B cell (primary cell): Measurements from ENCODE around the gene KRTAP2-2. TPM values are rescaled to one million over a fixed set of nuclear protein-coding genes. Genes with fewer than 3 reads are reported as not detected.

Source experiments
- ATAC-seq: fragments of 200-7000 bp; cut with Tn5 transposase; one replicate; pipeline ENCODE4 v1.10.0; 2021; ENCODE audit warnings: low read depth, mild to moderate bottlenecking, moderate number of reproducible peaks, moderate library complexity
- CTCF ChIA-PET: fragments of 350-600 bp; sonication (Branson Sonifier 250); formaldehyde crosslinking; loops from one replicate; lab custom pipeline; 2021; ENCODE audit warnings: antibody characterized with exemption, inconsistent platforms; lab: Charles Lee
- POLR2A ChIA-PET: fragments of 350-600 bp; sonication (Branson Sonifier 250); formaldehyde crosslinking; loops from one replicate; lab custom pipeline; 2021; ENCODE audit warnings: antibody characterized with exemption; lab: Charles Lee
- DNase-seq: peaks from one replicate; pipeline ENCODE4 v3.0.0; 2013
- H2AFZ ChIP-seq: 2 replicates; pipeline ENCODE4 v1.6.1; 2012; ENCODE audit warnings: mild to moderate bottlenecking, low read depth, low read length; ENCODE audit not compliant: insufficient read depth, poor library complexity, severe bottlenecking
- H3K27ac ChIP-seq, 2 donors: 1 replicate in 1 of 2; 2 replicates in 1 of 2; pipeline ENCODE4 v1.5.1; 2012 to 2013; ENCODE audit warnings: low read length in 2 of 2, mild to moderate bottlenecking in 2 of 2, moderate library complexity in 1 of 2
- H3K27me3 ChIP-seq, 4 experiments: fragments of 200-600 bp in 1 of 4; sonication (generic) in 1 of 4; replicated peaks in 1 of 4; 1 replicate in 2 of 4; 2 replicates in 2 of 4; pipeline versions ENCODE4 v1.6.1 to v1.7.0; 2013 to 2016; ENCODE audit warnings: low read length in 3 of 4, mild to moderate bottlenecking in 2 of 4, mixed read lengths in 1 of 4, moderate library complexity in 1 of 4; ENCODE audit not compliant: insufficient read depth in 4 of 4, control insufficient read depth in 3 of 4; ENCODE audit errors: control extremely low read depth in 1 of 4
- H3K36me3 ChIP-seq, 2 experiments: replicated peaks in 1 of 2; 1 replicate in 1 of 2; 2 replicates in 1 of 2; pipeline versions ENCODE4 v1.6.1 to v1.7.1; 2013; ENCODE audit warnings: low read length in 1 of 2; ENCODE audit not compliant: insufficient read depth in 2 of 2, control insufficient read depth in 1 of 2; ENCODE audit errors: control extremely low read depth in 1 of 2, extremely low read depth in 1 of 2
- H3K4me1 ChIP-seq, 2 donors: fragments of 200-600 bp in 1 of 2; sonication (generic) in 1 of 2; 1 replicate in 1 of 2; 2 replicates in 1 of 2; pipeline versions ENCODE4 v1.5.1 to v1.6.1; 2013 to 2017; ENCODE audit warnings: low read length in 2 of 2; ENCODE audit not compliant: control insufficient read depth in 2 of 2, insufficient read depth in 2 of 2
- H3K4me2 ChIP-seq: replicated peaks from 2 replicates; pipeline ENCODE3; 2012; ENCODE audit warnings: mild to moderate bottlenecking, low read depth, low read length; ENCODE audit not compliant: poor library complexity, severe bottlenecking
- H3K4me3 ChIP-seq, 5 experiments: fragments of 200-600 bp in 1 of 5; sonication (generic) in 1 of 5; 1 replicate in 3 of 5; 2 replicates in 2 of 5; pipeline versions ENCODE4 v1.5.1 to v1.7.0; 2011 to 2016; ENCODE audit warnings: low read length in 4 of 5, mild to moderate bottlenecking in 4 of 5, low read depth in 2 of 5, control low read depth in 1 of 5, moderate library complexity in 1 of 5; ENCODE audit not compliant: insufficient read depth in 1 of 5; ENCODE audit errors: control extremely low read depth in 1 of 5, extremely low read depth in 1 of 5
- H3K79me2 ChIP-seq: fragments of 200-600 bp; sonication (generic); one replicate; pipeline ENCODE4 v1.6.0; 2016; ENCODE audit warnings: low read length; ENCODE audit not compliant: control insufficient read depth, insufficient read depth
- H3K9ac ChIP-seq: fragments of 200-600 bp; sonication (generic); 2 replicates; pipeline ENCODE4 v1.6.1; 2017; ENCODE audit warnings: mild to moderate bottlenecking, low read length, moderate library complexity
- H3K9me3 ChIP-seq, 3 donors: one replicate each; pipeline versions ENCODE4 v1.6.1 to v1.7.1; 2013; ENCODE audit warnings: low read length in 2 of 3; ENCODE audit not compliant: control insufficient read depth in 2 of 3, insufficient read depth in 1 of 3; ENCODE audit errors: control extremely low read depth in 1 of 3
- H4K20me1 ChIP-seq: 2 replicates; pipeline ENCODE4 v1.6.0; 2012; ENCODE audit warnings: mild to moderate bottlenecking, low read length; ENCODE audit not compliant: insufficient read depth, control insufficient read depth, poor library complexity, severe bottlenecking
- H3K27ac Mint-ChIP-seq: one replicate; pipeline ENCODE4 v1.8.0; 2021; ENCODE audit warnings: mixed read lengths
- H3K27me3 Mint-ChIP-seq: one replicate; pipeline ENCODE4 v1.8.0; 2021; ENCODE audit warnings: mixed read lengths
- H3K4me1 Mint-ChIP-seq: one replicate; pipeline ENCODE4 v1.8.0; 2021; ENCODE audit warnings: mixed read lengths
- H3K4me3 Mint-ChIP-seq: one replicate; pipeline ENCODE4 v1.8.0; 2021; ENCODE audit warnings: mixed read lengths
- H3K9me3 Mint-ChIP-seq: one replicate; pipeline ENCODE4 v1.8.0; 2022; ENCODE audit warnings: mixed read lengths; ENCODE audit not compliant: insufficient read depth
- EZH2 ChIP-seq: IDR thresholded peaks from 2 replicates; pipeline ENCODE4 v1.6.1; 2012; ENCODE audit warnings: borderline replicate concordance, low read depth, mild to moderate bottlenecking, moderate library complexity, low read length; ENCODE audit not compliant: insufficient read depth, poor library complexity, severe bottlenecking
- WGBS: methylation state at CpG from one replicate; pipeline ENCODE4 v1.1.5; 2013; ENCODE audit warnings: missing lambda C conversion rate; ENCODE audit not compliant: insufficient coverage; 5-methylcytosine and 5-hydroxymethylcytosine counted together
- intact Hi-C: fragments of 100-400 bp; cut with micrococcal nuclease; formaldehyde crosslinking; loops from one replicate; pipeline ENCODE4 v1.10.0; 2022
- polyA plus RNA-seq: library from polyadenylated mRNA; depleted of rRNA; stranded (reverse); fragments of >200 nt; gene quantifications from 2 replicates; pipeline ENCODE4 v1.2.3, GENCODE V29; 2012
- total RNA-seq, 2 donors: library from RNA; stranded (reverse); fragments of 120-200 nt in 1 of 2; gene quantifications; 1 replicate in 1 of 2; 2 replicates in 1 of 2; pipeline versions ENCODE4 v1.2.3 to v1.2.4, GENCODE V29; 2013 to 2022
- TF ChIP-seq, protein P1 (sequence below): fragments of 200-600 bp; IDR thresholded peaks from one replicate; pipeline ENCODE4 v1.8.0; 2022; ENCODE audit warnings: antibody characterized with exemption, mild to moderate bottlenecking

Gene KRTAP2-2
- total and polyA plus RNA-seq, 2 donors (not counting 1 experiment from before 2014, with no cell fraction given), result not detected

DNA sequence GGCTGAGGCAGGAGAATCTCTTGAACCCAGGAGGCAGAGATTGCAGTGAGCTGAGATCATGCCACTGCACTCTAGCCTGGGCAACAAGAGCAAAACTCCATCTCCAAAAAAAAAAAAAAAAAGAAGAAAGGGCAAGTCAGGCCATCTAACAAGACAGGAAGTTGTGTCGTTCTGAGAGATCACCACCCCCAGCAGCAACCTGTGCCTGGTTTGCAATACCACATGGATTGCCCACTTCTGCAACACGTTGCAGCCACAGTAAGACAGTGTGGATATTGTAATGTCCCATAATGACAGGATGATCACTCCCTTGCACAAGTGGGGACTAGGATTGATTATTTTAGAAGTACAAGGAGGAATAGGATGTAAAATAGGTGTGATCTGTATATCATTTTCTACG, 14.0 kb upstream of the KRTAP2-2 start:
- Histone ChIP-seq H3K4me1 (no peaks in the 10 kb centered on the region), H4K20me1 (no peaks in the 10 kb centered on the region), H3K36me3 (no peaks in the 10 kb centered on the region), H3K9ac (no peak overlapping the region), H3K9me3 (no peaks in the 10 kb centered on the region), H3K79me2 (no peaks in the 10 kb centered on the region), H3K4me3 (no peak overlapping the region), H3K27me3 (no peaks in the 10 kb centered on the region), H2AFZ (no peak overlapping the region), H3K4me2 (no peak overlapping the region), H3K27ac (no peak overlapping the region)
- H3K4me1 Mint-ChIP-seq, result no peaks in the 10 kb centered on the region
- H3K4me3 Mint-ChIP-seq, result no peak overlapping the region
- no peaks in the 10 kb centered on the region for H3K9me3 Mint-ChIP-seq
- no peak for DNase-seq
- intact Hi-C loops, result no loop called here
- no peak overlapping the region for H3K27ac Mint-ChIP-seq
- H3K27me3 Mint-ChIP-seq, result peaks cover 12% of the 10 kb centered on the region
- no peak for ATAC-seq
- TF ChIP-seq EZH2, result no peak
- TF ChIP-seq, protein P1, sequence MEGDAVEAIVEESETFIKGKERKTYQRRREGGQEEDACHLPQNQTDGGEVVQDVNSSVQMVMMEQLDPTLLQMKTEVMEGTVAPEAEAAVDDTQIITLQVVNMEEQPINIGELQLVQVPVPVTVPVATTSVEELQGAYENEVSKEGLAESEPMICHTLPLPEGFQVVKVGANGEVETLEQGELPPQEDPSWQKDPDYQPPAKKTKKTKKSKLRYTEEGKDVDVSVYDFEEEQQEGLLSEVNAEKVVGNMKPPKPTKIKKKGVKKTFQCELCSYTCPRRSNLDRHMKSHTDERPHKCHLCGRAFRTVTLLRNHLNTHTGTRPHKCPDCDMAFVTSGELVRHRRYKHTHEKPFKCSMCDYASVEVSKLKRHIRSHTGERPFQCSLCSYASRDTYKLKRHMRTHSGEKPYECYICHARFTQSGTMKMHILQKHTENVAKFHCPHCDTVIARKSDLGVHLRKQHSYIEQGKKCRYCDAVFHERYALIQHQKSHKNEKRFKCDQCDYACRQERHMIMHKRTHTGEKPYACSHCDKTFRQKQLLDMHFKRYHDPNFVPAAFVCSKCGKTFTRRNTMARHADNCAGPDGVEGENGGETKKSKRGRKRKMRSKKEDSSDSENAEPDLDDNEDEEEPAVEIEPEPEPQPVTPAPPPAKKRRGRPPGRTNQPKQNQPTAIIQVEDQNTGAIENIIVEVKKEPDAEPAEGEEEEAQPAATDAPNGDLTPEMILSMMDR, result no peak
- WGBS, result 100% methylated on average over 1 of the region's 3 CpGs
- POLR2A ChIA-PET, result no interaction called here
- CTCF ChIA-PET, result no interaction called here

DNA sequence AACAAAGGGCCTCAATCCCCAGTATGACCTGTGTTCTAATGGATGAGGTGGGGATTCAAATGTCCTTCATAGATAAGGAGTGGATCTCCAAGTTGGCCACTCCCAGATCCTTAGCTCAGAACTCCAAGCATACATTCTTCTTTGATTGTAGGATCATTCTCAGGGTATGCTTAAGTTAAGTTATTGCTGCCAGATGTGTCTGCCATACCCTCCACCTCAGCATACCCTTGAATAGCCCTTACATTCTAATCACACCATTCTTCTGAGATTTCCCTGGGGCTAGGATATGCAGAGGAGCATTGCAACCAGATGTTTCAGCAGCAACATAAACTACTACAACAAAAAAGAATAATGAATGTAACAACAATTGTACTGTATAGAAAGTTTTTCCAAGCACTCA, 12.3 kb upstream of the KRTAP2-2 start:
- H3K27me3 ChIP-seq, result peaks cover 0 to 4% (median 0%) of the 10 kb centered on the region in 4 experiments
- Mint-ChIP-seq H3K9me3 (no peaks in the 10 kb centered on the region), H3K4me3 (no peak overlapping the region), H3K27me3 (peaks cover 14% of the 10 kb centered on the region), H3K27ac (no peak overlapping the region), H3K4me1 (no peaks in the 10 kb centered on the region)
- CTCF ChIA-PET, result no interaction called here
- TF ChIP-seq, protein P1, result no peak
- TF ChIP-seq EZH2, result no peak
- ATAC-seq (no peak), DNase-seq (no peak)
- H3K4me3 ChIP-seq, result no peak overlapping the region
- H3K27ac ChIP-seq, result no peak overlapping the region
- H4K20me1 ChIP-seq, result no peaks in the 10 kb centered on the region
- H3K36me3 ChIP-seq, result no peaks in the 10 kb centered on the region
- H2AFZ ChIP-seq, result no peak overlapping the region
- POLR2A ChIA-PET, result no interaction called here
- no peaks in the 10 kb centered on the region for H3K9me3 ChIP-seq
- no peak overlapping the region for H3K9ac ChIP-seq
- H3K4me2 ChIP-seq, result no peak overlapping the region
- intact Hi-C loops, result no loop called here
- H3K4me1 ChIP-seq, result no peaks in the 10 kb centered on the region
- no peaks in the 10 kb centered on the region for H3K79me2 ChIP-seq
